ENCODE measurements around the gene NTSR1.

NTSR1 gene

DNA sequence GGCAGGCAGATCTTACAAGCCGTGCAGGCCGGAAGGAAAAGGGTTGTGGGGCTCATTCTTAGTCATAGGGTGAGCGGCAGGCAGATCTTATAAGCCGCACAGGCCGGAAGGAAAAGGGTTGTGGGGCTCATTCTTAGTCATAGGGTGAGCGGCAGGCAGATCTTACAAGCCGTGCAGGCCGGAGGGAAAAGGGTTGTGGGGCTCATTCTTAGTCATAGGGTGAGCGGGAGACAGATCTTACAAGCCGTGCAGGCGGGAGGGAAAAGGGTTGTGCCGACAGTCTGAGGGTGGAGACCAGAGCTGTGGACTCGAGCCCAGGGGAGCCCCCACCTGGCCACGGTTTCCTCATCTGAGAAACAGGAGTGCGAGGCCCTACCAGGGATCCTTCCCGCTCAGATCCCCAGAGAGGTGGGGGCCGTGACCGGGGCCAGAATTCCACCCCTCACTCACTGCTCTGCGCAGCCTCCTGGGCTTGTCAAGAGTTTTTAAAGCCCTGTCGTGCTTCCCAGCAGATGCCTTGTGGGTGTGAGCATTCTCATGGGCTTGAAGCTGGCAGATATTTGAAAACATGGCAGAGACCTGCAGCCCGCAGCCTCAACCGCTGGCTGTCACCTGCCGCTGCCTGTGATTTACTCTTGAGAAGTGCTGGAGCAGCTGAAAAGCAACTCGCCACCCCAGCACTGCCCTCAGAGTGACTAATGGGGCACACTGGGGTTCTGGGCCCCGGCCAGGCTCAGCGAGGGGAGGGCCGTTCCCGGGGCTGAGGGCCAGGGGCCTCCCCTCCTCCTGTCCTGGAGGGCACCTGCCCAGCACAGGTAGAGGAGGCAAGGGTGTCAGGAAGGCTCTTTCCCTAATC, 31.9 kb downstream of the NTSR1 start:
- DNase-seq (ENCODE audit: low spot score), result no peak

DNA sequence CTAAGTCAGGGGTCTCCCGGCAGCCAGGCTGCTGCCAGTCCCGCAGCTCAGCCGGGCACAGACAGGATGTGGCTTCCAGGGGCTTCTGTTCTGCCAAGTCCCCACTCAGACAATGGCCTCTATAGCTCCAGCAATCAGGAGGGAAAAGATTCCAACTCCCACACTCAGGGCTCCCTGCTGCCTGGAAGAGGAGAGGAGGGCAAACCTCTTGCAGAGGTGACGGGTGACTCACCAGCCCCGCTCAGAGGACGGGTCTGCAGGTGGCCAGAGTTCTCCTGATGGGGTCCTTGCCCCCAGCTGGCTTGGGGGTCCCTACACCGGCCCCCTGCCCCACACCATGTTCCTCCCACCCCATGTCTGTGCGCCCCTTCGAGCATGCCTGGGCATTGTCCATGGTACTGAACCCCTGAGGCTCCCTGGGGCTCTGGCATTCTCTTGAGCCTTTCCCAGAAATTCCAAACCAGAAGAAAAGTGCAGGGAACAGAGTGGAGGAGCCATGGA, 32.6 kb downstream of the NTSR1 start:
- no peak for DNase-seq (ENCODE audit: low spot score)

DNA sequence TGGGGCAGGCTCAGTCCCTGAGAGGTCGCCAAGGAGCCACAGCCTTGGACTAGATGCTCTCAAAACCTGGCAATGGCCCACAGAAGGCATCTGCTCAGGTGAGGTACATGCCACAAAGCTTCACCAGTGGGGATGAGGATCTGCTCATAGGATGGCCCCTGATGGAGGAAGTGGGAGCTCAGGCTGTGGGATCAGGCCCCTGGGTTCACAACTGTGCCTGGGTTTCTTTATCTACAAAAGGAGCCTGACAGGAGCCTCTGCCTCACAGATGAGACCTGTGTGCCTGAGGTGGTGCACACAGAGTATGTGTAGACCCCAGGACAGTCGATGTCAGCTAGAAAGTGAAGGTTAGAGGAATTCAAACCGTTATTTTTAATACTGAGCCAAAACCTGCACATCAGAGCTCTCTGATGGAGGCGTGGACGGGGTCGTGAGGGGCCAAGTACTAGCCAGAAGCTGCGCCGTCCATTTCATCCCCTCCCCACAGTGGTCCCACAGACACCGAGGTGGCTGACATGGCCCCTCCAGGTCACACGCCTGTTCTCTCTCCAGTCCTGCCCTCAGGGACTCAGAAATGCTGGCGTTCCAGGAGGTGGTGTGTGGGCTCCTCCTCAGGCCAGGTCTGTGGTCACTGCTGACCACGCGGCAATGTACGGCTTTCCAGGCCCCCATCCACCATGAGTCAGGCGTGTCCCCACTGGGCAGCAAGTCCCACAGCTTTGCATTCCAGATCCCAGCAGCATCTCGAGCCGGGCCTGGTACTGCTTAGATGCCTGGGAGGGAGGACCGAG, 33.3 kb downstream of the NTSR1 start:
- no peak for DNase-seq (ENCODE audit: low spot score)

DNA sequence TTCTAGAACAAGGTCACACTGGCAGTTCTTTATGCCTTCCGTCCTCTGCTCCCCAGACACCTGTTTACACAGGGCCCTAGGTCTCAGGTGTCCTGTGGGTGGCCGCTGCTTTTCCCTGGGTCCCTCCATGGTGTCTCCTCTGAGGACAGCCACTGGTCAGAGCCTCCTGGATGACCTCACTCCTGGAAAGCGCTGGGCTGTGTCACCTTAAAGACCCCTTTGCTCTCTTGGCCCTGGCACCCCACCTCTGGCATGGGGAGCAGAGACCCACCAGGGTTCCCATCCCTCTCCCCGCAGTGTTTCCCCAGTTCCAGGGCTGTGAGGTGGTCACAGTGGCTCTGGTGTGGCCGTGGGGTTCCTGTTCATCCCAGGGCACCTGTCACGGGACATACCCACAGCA, 33.9 kb downstream of the NTSR1 start:
- no peak for DNase-seq (ENCODE audit: low spot score)

DNA sequence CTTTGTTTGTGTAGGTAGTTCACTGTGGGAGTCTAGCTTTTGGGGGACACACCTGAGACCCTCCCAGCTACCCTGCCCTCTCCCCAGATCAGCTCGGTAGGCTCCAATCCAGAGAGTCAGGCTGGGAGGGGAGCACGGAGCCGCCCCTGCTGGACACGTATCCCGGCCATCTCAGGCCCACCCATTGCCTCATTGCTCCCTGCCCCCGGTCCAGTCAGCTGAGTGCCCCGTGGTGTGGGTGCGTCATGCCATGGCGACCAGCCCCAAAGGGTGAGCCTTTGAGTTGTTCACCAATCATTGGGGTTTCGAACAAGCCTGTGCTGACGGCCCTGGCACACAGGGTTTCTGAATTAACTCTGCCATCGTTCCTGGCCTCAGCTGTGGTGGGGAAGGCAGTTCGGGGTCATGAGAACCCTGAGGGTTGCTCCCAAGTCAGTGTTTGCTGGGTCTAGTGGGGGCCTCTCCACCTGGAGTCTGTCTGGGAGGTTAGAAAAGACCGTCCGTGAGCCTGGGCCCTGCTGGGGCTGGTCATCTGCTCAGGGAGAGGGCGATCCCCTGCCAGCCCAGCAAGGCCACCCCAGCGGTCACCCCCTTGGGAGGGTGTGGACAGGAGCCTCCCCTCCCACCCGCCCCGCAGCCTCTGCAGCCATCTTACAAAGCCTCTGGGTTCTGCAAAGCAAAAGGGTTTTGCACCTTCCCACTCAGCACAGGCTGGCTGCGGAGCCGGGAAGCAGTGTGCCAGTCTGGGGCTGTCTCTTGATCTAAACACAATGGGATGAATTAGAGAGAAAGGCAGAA, 34.5 kb downstream of the NTSR1 start:
- DNase-seq (ENCODE audit: low spot score), result no peak

DNA sequence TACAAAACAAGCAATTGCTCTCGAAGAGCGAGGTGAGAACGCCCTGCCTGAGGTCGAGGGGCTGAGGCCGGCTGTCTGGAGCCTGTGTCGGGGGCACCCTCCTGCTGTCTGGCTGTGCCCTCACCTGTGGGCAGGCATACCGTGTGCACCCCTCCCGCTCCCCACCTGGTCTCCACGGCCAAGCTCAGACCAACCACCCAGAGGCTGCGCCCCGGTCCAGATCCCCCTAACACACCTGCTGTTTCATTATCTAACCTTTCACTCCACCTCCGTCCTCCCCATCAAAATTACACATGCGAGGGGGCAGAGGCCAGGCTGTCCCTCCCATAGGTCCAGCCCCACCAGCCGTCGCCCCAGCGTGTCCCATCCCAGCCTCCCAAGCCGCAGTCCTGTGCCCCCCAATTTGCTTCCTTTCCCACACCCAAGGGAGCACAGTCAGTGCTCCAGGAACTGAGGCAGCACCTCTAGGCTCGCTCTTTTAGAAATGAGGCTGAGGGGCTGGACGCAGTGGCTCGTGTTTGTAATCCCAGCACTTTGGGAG, 35.2 kb downstream of the NTSR1 start:
- DNase-seq (ENCODE audit: low spot score), result no peak

DNA sequence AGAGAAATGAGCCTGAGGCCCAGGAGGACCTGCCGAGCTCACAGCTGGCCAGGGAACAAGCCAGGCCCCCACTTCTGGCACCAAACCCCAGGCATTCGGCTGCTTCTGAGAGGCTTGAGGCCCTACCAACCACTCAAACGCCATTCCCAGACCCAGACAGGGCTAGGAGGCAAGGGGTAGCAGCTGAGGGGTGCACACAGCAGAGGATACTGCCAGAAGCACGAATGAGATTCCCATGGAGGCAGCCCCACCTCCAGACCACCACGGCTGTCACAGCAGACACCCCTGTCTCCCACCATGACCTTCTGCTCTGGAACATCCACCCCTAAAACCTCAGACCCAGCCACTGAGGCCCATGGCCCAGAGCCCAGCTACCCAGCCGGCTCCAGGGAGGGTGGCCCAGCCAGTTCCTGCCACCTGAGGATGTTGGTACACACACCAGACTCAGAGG, 36.1 kb downstream of the NTSR1 start:
- no peak for DNase-seq (ENCODE audit: low spot score)

DNA sequence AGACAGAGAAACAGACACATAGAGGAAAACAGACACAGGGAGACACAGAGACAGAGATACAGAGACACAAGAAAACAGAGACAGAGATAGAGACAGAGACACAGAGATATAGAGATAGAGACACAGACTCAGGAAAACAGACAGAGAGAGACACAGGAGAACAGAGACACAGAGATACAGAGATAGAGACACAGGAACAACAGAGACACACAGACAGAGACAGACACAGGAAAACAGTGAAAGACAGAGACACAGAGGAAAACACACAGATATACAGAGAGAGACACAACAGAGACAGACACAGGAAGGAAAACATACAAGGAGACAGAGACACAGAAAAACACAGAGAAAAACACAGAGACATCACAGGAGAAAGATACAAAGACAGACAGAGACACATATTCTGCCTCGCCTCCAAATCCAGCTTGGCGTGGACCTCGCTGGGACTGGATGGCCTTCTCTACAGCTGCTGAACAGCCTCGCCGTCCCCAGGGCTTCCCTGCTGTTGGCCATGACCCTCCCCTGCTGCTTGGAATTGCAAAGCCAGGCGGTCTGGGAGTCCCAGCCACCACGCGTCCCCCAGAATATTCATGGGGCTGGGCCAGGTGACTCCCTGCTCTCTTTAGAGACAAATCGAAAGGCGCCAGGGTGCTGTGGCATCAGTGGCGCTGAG, 36.8 kb downstream of the NTSR1 start:
- no peak for DNase-seq (ENCODE audit: low spot score)

DNA sequence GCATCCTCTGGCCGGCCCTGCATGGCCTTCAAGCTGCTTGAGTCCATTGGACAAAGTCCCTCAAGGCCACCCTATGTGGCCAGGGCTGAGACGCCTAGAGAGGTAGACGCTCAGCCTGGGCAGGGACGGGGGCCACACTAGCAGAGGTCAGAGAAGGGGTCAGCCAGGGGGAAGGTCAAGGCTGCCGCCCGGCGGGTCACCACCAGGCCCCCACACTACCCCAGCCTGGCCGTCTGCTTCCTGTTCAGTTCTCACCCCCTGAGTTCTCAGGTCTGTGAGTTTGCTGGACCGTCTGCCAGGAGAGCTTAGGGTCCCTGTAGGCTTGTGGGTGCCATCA, 37.3 kb downstream of the NTSR1 start:
- no peak for DNase-seq (ENCODE audit: low spot score)

DNA sequence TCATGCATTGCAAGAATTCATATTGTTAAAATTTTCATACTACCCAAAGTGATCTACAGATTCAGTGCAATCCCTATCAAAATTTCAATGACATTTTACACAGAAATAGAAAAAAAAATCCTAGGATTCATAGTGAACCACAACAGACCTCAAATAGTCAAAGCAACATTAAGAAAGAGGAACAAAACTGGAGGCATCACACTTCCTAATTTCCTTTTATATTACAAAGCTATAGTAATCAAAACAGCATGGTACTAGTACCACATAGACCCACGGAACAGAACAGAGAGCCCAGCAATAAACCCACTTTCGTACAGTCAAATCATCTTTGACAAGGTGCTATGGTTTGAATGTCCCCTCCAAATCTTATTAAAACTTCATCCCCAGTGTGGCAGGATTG, 39.7 kb downstream of the NTSR1 start:
- DNase-seq (ENCODE audit: low spot score), result no peak

DNA sequence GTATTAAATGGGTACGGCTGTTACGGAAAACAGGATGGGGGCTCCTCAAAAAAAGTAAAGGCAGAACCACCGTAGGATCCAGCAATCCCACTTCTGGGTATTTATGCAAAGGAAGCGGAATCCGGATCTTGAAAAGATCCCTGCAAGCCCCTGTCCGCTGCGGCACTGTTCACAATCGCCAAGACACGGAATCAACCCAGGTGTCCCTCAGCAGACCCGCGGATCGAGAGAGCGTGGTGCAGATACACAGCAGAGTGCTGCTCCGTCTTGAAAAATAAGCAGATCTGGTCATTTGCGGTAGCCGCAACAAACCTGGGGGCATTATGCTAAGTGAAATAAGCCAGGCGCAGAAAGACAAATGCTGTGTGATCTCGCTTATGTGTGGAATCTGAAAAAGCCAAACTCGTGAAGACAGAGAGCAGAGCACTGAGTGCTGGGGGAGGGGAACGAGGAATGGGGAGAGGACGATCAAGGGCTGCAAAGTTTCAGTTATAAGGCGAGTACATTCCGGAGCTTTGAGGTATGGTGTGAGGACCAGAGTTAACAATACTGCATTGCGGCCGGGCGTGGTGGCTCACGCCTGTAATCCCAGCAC, 41.3 kb downstream of the NTSR1 start:
- no peak for DNase-seq (ENCODE audit: low spot score)

DNA sequence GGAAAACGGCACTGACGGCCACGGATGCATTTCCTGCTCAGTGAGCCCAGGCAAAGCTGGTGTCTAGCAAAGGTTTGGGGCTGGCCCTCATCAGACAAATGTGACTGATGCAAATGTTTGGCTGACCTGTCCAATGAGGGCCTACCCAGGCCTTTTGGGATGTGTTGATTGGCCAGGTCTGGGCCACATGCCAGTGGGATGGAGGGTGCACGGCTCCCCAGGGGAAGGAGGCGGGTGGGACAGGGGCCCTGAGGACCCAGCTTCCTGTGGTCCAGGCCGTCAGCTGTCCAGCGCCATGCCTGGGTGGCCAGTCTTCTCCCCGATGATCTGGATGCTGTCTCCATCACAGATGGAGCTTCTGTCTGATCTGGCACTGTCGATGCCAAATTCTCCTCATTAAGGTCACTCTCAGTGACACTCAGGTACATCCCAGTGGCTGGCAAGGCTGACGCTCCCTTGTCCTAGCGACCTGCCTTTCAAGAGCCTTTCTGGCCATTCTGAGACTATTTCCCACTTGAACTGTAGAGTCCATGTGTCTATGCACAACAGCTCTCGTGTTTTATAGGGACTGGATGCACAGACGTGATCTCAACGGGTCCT, 43.0 kb downstream of the NTSR1 start:
- DNase-seq (ENCODE audit: low spot score), result no peak

DNA sequence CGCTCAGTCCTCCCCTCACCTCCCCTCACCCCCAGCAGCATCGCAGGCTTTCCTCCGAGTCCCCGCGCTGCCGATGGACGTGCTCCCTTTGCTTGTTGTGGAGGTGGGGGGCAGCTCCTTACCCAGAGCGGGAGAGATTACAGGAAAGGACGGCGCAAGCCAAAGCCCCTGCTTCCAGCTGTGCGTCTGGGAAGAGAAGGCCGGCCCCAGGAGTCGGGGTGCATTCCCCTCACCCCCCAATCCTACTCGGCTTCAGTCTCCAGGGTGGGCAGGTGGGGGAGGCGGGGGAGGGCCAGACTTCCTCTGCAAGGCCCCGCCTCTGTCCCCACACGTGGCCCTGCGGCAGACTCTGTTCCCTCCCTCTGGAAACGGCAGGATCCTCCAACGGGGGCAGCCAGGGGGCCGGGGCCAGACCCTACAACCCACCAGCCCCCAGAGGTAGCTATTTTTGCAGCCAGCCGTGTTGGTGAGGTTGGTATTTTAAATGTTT, 43.6 kb downstream of the NTSR1 start:
- DNase-seq (ENCODE audit: low spot score), result no peak

DNA sequence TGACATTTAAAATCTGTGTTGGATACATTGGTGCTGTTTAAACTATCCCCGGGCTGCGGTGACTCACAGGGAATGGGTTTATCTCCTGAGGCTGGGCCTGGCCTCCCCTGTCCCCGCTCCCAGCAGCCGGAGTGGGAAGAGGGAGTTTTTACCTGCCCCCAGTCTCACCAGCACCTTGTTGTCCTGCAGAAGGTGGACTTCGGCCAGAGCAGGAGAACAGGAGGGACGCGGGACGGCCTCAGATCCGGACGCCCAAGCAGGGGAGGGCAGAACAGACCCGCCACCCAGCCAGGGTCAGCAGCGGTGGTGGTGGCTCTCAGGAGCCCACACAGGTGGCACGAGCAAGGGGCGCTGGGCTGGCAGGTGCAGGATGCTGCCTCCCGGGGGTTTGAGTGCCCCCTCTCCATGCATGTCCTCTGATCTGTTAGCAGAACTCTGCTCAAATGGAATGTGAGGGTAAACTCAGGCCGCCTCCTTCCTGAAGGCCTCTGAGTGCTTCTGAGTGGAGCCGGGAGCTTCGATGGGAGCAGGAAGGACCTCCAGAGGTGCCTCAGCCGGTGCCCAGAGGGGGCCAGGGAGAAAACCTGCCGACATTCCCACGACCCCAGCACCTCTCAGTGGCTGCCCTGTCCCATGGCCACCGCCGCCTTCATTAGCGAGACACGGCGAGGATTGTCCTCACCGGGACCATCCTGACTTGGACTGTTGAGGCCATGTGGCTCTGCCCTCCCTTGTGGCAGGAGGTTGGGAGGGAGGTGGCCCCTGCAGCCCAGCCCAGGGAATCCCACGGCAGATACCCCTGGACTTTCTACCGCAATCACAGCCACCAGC, 44.2 kb downstream of the NTSR1 start:
- no peak for DNase-seq (ENCODE audit: low spot score)

DNA sequence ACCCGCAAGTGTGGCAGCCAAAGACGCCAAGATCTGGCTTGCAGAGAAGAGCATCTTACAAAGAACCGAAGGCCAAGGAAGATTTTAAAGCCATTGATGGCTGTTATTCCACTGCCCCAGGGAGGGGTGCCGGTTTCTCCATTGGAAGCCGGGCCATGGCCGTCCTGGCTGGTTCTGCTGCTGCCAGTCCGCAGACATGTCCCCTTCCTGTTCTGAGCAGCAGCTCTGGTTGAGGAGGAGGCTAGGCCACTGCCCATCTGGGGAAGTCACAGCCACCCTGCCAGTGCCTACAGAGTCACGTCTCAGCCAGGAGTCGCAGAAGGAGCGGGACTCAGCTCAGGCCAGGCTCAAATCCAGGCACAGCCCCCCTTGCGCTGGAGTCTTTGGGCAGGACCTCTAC, 45.0 kb downstream of the NTSR1 start:
- DNase-seq (ENCODE audit: low spot score), result no peak

DNA sequence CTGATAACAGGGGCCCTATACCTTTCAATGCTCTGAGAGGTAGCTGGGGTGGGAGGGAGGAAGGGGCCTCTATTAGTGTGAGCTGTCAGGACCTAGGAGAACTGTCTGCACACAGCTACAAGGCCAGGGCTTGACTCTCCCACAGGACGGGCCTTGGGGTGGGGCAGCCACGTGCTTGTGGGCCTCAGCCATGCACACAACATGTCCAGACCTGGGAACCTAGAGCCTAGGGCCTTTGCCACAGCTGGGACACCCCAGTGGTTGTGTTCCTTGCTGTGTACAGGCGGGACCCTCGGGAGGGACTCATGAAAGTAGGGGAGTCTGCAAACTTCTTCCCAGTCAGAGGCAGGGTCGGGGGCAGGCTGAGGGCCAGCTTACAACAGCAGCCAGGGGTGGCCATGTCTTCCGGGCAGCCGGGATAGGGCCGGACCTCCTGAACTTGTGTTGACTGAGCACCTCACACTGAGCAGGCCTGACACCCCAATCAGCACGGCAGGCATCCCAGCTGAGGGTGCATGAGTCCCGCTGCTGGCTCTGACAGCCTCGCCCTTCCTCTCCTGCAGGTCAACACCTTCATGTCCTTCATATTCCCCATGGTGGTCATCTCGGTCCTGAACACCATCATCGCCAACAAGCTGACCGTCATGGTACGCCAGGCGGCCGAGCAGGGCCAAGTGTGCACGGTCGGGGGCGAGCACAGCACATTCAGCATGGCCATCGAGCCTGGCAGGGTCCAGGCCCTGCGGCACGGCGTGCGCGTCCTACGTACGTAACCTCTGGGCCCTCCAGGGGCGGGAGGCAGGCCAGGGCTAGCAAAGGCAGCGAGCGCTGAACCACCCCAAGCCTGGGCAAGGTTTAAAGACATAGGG, 45.7 kb downstream of the NTSR1 start:
- DNase-seq (ENCODE audit: low spot score), result no peak

DNA sequence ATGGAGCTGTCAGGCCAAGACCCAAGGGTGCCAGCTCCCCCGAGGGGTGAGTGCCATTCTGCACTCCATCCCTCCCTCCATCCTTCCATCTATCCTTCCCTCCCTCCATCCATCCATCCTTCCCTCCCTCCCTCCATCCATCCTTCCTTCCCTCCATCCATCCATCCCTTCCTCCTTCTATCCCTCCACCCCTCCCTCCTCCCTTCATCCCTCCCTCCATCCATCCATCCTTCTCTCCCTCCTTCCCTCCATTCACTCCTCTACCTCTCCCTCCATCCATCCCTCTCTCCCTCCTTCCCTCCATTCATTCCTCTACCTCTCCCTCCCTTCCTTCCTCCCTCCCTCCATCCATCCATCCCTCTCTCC, 46.3 kb downstream of the NTSR1 start:
- DNase-seq (ENCODE audit: low spot score), result no peak

DNA sequence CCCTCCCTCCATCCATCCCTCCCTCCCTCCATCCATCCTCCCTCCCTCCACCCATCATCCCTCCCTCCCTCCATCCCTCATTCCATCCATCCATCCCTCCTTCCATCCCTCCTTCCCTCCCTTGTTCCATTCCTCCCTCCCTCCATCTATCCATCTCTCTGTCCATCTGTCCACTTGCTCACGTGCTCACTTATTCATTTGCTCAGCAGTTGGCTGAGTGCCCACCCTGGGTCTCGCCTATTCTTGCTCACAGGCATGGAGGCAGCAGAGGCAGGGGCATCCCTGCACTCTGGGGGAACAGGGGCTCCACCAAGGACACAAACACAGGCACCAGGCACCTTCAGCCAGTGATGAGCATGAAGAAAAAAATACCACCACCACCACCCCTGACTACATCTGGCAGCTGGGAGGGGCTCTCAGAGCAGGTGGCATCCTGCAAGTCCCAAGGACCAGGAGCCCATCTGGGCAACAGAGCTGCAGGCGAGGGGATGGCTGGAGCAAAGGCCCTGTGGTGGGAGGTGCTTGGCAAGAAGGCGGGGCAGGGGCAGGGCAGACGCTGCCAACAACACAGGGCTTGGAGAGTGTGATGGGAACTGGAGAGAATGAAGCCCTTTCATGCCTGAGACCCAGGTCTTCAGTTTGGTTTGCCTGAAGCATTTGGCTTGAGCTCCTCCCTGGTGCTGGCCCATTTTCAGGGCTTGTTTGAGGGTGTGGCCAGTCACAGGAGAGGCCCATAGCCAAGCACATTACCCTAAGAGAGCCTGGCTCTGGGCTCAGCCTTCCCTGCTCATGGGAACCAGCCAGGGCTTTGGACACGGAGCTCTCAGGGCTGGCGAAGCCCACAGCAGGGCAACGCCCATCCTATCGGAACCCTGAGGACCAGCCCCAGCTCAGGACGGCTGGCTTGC, 47.4 kb downstream of the NTSR1 start:
- DNase-seq (ENCODE audit: low spot score), result no peak

Data from hematopoietic multipotent progenitor cell treated with erythropoietin and hydrocortisone succinate and interleukin-3 and kit ligand, for 17 days (in vitro differentiated cells).